Muscle of back (tissue), 11 donors: Measurements from ENCODE around the gene UACA. TPM values are rescaled to one million over a fixed set of nuclear protein-coding genes. Genes with fewer than 3 reads are reported as not detected.

ENCODE experiments used
- DNase-seq, 3 donors: peaks; one replicate each; pipeline versions ENCODE4 v3.0.0 to v3.0.0-alpha.2; 2013
- polyA plus RNA-seq, 10 donors: library from polyadenylated mRNA; unstranded; fragments of 120-200 nt; gene quantifications; one replicate each; pipeline ENCODE4 v1.2.1, GENCODE V29; 2013; ENCODE audit not compliant: insufficient read length in 10 of 10

Gene UACA
- polyA plus RNA-seq, 10 donors = 95.3 to 192 (median 123) TPM

- DNase-seq = no peak
These were observed 52.6 kb downstream of the UACA start for GRCh38 chr15:70710714-70711113.

- DNase-seq = no peak
These were observed 54.5 kb downstream of the UACA start for GRCh38 chr15:70708839-70709238.

- no peak for DNase-seq
These were observed 55.6 kb downstream of the UACA start for GRCh38 chr15:70707686-70708300.

GRCh38 chr15:70704731-70705130 lies 58.6 kb downstream of the UACA start:
- no peak for DNase-seq

- no peak for DNase-seq
These were observed 59.2 kb downstream of the UACA start for GRCh38 chr15:70704166-70704565.

- DNase-seq = peak in 1 of 3 donors; percentile 32
These were observed 60.1 kb downstream of the UACA start for GRCh38 chr15:70703096-70703878.

GRCh38 chr15:70702584-70702983 lies 60.8 kb downstream of the UACA start:
- DNase-seq = peak in 1 of 3 donors; percentile 24

- DNase-seq = peak; percentile 67 to 77 (median 76)
These were observed 61.3 kb downstream of the UACA start for GRCh38 chr15:70701891-70702568.

- peak in 1 of 3 donors; percentile 26 for DNase-seq
These were observed 62.2 kb downstream of the UACA start for GRCh38 chr15:70701171-70701570.

- DNase-seq = peak in 1 of 3 donors; percentile 37
These were observed 63.5 kb downstream of the UACA start for GRCh38 chr15:70699890-70700289.

GRCh38 chr15:70698836-70699390 lies 64.4 kb downstream of the UACA start:
- no peak for DNase-seq

- DNase-seq = no peak
These were observed 64.9 kb downstream of the UACA start for GRCh38 chr15:70698426-70698825.

- no peak for DNase-seq
These were observed 72.7 kb downstream of the UACA start for GRCh38 chr15:70690491-70691276.

GRCh38 chr15:70690021-70690420 lies 73.3 kb downstream of the UACA start:
- no peak for DNase-seq

GRCh38 chr15:70687482-70687881 lies 75.9 kb downstream of the UACA start:
- DNase-seq = peak in 2 of 3 donors; percentile 64 to 74

GRCh38 chr15:70680817-70681216 lies 82.5 kb downstream of the UACA start:
- DNase-seq = no peak

- no peak for DNase-seq
These were observed 83.5 kb downstream of the UACA start for GRCh38 chr15:70679919-70680231.

GRCh38 chr15:70672081-70672480 lies 91.3 kb downstream of the UACA start:
- no peak for DNase-seq

GRCh38 chr15:70670680-70671079 lies 92.7 kb downstream of the UACA start:
- DNase-seq = no peak

GRCh38 chr15:70669966-70670658 lies 93.2 kb downstream of the UACA start:
- no peak for DNase-seq

GRCh38 chr15:70669006-70669602 lies 94.3 kb downstream of the UACA start:
- DNase-seq = no peak
